ENCODE data around the gene EFNB2.

EFNB2 gene

DNA sequence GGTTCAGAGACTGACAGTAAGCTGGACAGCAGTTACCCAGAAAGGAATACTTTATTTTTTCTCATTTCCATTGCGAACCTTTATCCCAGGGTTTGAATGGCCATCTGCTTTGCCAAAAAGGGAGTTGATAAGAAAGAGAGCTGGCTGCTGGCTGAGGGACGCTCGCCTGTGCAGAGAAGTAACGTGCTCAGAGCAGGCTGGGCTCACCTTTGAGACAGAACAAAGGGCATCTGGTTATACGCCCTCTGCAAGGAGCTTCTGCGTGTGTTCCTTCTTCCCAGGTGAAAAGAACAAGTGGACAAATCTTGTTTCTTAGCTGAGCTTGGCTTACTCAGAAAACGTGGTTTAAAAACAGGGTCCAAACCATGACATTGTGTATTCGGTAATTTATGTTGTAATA lies 47.4 kb downstream of the EFNB2 start:
- H3K4me3 ChIP-seq (ENCODE audit: low read length) = no peak overlapping the region
- TF ChIP-seq, protein P1, sequence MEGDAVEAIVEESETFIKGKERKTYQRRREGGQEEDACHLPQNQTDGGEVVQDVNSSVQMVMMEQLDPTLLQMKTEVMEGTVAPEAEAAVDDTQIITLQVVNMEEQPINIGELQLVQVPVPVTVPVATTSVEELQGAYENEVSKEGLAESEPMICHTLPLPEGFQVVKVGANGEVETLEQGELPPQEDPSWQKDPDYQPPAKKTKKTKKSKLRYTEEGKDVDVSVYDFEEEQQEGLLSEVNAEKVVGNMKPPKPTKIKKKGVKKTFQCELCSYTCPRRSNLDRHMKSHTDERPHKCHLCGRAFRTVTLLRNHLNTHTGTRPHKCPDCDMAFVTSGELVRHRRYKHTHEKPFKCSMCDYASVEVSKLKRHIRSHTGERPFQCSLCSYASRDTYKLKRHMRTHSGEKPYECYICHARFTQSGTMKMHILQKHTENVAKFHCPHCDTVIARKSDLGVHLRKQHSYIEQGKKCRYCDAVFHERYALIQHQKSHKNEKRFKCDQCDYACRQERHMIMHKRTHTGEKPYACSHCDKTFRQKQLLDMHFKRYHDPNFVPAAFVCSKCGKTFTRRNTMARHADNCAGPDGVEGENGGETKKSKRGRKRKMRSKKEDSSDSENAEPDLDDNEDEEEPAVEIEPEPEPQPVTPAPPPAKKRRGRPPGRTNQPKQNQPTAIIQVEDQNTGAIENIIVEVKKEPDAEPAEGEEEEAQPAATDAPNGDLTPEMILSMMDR (conservative IDR thresholded peaks at IDR 0.05; ENCODE audit: low read depth, low read length) = no peak
- no peak for DNase-seq (ENCODE audit: low read depth)

DNA sequence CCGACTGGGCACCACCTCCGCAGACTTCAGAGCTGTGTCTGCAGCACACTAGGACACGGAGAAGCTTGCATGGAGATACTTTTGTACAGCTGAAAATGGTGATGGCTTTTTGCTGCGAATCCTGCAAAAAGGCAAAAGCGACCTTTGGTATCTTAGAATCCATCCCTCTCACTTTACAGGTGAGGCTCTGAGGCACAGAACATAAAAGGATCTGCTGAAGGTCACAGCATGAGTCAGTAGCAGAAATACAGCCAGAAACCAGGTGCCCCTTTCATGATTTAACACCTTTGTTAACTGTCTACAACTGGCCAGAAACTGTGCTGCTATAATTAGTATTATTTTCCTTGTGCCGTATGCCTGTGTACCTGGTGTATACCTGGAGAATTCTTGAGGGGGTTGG lies 48.3 kb downstream of the EFNB2 start:
- DNase-seq (ENCODE audit: low read depth) = no peak
- no peak overlapping the region for H3K4me3 ChIP-seq (ENCODE audit: low read length)
- TF ChIP-seq, protein P1 (conservative IDR thresholded peaks at IDR 0.05; ENCODE audit: low read depth, low read length) = no peak

DNA sequence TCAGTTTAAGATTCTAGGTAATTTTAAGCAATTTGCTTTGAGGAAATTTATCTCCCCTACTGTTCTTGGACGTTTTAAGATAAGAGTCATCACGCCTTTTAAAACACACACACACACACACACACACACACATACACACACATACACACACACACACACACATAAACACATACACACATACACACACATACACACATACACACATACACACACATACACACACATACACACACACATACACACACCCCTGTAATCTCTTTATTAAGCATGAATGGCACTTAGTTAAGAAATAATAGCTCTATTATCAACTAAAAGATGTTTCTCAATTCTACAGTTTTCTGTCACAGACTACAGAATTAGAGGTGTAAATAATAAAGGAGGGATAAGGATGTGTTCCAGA lies 49.2 kb downstream of the EFNB2 start:
- no peak overlapping the region for H3K4me3 ChIP-seq (ENCODE audit: low read length)
- TF ChIP-seq, protein P1 (conservative IDR thresholded peaks at IDR 0.05; ENCODE audit: low read depth, low read length) = no peak
- no peak for DNase-seq (ENCODE audit: low read depth)

DNA sequence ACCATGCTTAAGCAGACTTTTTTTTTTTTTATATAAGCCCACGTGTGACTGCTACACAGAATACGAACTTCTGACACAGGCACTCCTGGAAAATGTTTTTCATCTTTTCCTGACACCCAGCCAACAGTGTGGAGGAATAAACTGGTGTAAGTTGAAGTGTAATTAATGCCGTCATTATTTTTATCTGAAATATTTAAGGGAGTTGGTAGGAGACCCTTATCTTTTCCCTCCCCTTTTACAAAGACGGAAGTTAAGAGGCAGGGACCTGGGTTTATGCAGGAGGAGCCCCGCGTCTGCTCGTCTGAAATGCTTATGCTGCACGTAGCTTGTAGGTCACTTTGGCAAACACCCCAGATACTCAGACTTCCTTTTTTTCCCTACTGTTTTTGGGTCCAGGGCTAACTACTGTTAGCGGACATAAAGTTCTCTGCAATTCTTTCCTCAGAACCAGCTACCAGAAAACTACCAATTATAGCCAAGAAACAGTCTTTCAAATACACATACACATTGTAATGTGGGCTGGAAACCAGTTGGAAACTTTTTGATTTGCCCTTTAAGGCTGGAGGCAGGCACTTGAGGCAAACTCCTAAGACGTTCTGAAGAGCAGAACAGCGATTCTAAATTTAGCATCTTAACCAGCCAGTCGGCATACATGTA lies 50.8 kb downstream of the EFNB2 start:
- TF ChIP-seq, protein P1 (conservative IDR thresholded peaks at IDR 0.05; ENCODE audit: low read depth, low read length) = no peak
- no peak for DNase-seq (ENCODE audit: low read depth)
- no peak overlapping the region for H3K4me3 ChIP-seq (ENCODE audit: low read length)

DNA sequence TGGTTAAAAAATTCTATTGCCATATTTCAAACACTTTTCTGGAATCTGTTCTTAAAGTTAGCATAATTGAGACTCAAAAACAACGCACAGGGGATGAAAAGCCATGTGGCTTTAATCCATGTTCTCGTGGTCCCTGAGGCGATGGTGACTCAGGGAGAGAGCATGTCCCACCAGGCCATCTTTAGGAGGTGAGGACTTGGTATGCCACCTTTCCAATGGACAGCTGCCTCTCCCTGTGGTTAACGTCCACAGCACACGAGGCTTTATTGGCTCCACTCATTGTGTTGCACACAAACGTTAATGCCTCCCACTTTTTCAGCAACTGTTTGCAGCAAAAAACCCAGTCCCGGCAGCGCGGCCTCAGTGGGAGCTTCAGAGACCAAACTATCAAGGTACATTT lies 51.4 kb downstream of the EFNB2 start:
- no peak for DNase-seq (ENCODE audit: low read depth)
- TF ChIP-seq, protein P1 (conservative IDR thresholded peaks at IDR 0.05; ENCODE audit: low read depth, low read length) = no peak
- no peak overlapping the region for H3K4me3 ChIP-seq (ENCODE audit: low read length)

DNA sequence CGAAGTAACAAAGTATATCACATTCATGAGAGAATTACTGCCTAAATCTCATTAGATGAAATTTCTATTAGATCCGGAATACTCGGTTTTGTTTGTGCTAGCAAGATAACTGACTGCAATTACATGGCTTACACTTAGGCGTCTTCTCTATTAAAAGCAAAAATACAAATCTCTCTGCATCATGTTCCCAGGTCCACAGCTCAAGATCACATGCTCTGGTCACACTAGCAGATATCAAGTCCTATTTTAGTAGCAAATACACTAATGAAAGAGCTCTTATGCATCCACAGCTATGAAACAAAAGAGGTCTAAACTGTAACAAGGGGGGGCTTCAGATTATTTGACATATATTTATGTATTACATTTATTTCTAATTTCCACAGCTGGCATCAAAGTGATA lies 53.5 kb downstream of the EFNB2 start:
- DNase-seq (ENCODE audit: low read depth) = no peak
- TF ChIP-seq, protein P1 (conservative IDR thresholded peaks at IDR 0.05; ENCODE audit: low read depth, low read length) = no peak
- H3K4me3 ChIP-seq (ENCODE audit: low read length) = no peak overlapping the region

DNA sequence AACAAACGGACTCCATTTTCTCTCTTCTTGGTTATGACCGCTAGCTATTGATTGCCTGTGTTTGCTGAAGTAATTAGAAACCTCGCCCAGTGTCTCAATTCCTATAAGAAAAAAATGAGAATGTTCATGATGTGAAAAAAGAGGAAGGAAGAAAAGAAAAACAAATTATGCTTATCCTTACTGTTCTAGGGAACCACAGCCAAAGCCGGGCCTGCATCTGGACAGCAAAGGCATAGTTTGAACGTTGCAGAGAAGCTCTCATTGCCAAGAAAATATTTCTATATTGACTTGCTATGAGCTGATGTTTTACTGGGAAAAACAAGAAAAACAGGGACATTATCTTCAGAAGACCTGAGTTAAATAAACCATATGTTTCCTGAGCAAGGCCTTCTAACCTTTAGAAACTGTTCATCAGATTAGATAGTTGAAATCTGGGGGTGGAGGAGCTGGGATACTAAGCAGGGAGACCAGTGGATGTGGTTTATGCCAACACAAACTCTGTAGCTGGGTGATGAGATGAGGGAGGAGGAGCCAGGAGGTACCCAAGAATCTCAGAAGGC lies 55.0 kb downstream of the EFNB2 start:
- no peak overlapping the region for H3K4me3 ChIP-seq (ENCODE audit: low read length)
- no peak for DNase-seq (ENCODE audit: low read depth)
- TF ChIP-seq, protein P1 (conservative IDR thresholded peaks at IDR 0.05; ENCODE audit: low read depth, low read length) = no peak

Measured in retinal pigment epithelial cell (primary cell).